ENCODE data around the gene NCBP3. TPM values are rescaled to one million over a fixed set of nuclear protein-coding genes. Genes with fewer than 3 reads are reported as not detected.

Gene NCBP3
- total and polyA plus RNA-seq, 2 donors (not counting 3 experiments of a cell fraction or from before 2014, with no cell fraction given) = 18.2 to 51.1 TPM

DNA sequence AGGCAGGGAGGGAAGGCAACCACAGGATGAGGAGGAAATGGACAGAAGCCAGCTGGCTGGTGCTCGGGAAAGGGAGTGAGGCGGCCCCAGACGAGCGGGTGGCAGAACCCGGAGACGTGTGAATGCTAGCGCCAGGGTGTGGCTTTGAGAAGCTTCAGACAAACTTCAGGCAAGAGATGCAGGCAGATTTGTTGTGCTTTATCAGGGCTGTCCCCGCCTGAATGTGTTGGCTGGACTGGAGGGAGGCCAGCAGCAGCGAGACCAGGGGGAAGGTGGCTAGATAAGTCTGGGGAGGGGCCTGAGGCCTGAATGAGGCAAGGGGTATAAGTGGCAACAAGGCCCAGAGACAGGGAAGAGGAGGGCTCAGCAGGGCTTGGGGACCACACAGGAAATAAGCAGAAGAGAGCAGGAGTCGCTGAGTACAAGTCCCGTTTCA lies 24.8 kb upstream of the NCBP3 start:
- H3K9me3 ChIP-seq (replicated peaks; ENCODE audit: control insufficient read depth, insufficient read depth, low read length) = no peaks in the 10 kb centered on the region
- peak overlapping the region; percentile 40 for H3K27ac ChIP-seq (ENCODE audit: insufficient read depth, low read depth, low read length)
- no peak overlapping the region for H3K4me2 ChIP-seq (ENCODE audit: insufficient read depth, low read length)
- DNase-seq (ENCODE audit: low read depth, low spot score) (peak; percentile 66), FAIRE-seq (no peak)
- H3K9me1 ChIP-seq (replicated peaks; ENCODE audit: control insufficient read depth, extremely low read depth, insufficient read depth, low read length) = no peaks in the 10 kb centered on the region
- intact Hi-C loops (cut with micrococcal nuclease) = no loop called here
- H3K36me3 ChIP-seq (ENCODE audit: control insufficient read depth in 2 of 2, extremely low read depth in 1 of 2, insufficient read depth in 2 of 2, low read length in 2 of 2) = peaks cover 0 to 4% of the 10 kb centered on the region in 2 experiments
- no peaks in the 10 kb centered on the region for H4K20me1 ChIP-seq (replicated peaks; ENCODE audit: control insufficient read depth, extremely low read depth, insufficient read depth, low read length)
- H2AFZ ChIP-seq (ENCODE audit: low read depth, low read length) = peak overlapping the region; percentile 84
- H3K4me1 ChIP-seq (ENCODE audit: control insufficient read depth, extremely low read depth, insufficient read depth, low read length) = peaks cover 5% of the 10 kb centered on the region
- TF ChIP-seq GATA2 (IDR thresholded peaks at IDR 0.05; ENCODE audit: insufficient read depth, insufficient read length, low read depth, low read length) (no peak), EZH2 (IDR thresholded peaks at IDR 0.05; ENCODE audit: borderline replicate concordance, low read depth, low read length, severe bottlenecking) (no peak), MYC (IDR thresholded peaks at IDR 0.05; ENCODE audit: low read depth, low read length) (no peak), POLR2AphosphoS5 (IDR thresholded peaks at IDR 0.05; ENCODE audit: insufficient read depth, low read depth, low read length) (no peak), POLR2A (IDR thresholded peaks at IDR 0.05; ENCODE audit: low read depth, low read length) (no peak), FOS (IDR thresholded peaks at IDR 0.05; ENCODE audit: borderline replicate concordance, insufficient read depth, low read length) (no peak), JUN (IDR thresholded peaks at IDR 0.05; ENCODE audit: borderline replicate concordance, insufficient read depth, insufficient read length, low read depth) (no peak)
- TF ChIP-seq, protein P1, sequence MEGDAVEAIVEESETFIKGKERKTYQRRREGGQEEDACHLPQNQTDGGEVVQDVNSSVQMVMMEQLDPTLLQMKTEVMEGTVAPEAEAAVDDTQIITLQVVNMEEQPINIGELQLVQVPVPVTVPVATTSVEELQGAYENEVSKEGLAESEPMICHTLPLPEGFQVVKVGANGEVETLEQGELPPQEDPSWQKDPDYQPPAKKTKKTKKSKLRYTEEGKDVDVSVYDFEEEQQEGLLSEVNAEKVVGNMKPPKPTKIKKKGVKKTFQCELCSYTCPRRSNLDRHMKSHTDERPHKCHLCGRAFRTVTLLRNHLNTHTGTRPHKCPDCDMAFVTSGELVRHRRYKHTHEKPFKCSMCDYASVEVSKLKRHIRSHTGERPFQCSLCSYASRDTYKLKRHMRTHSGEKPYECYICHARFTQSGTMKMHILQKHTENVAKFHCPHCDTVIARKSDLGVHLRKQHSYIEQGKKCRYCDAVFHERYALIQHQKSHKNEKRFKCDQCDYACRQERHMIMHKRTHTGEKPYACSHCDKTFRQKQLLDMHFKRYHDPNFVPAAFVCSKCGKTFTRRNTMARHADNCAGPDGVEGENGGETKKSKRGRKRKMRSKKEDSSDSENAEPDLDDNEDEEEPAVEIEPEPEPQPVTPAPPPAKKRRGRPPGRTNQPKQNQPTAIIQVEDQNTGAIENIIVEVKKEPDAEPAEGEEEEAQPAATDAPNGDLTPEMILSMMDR (IDR thresholded peaks at IDR 0.05; ENCODE audit: extremely low read depth in 1 of 2, insufficient read depth in 1 of 2, low read depth in 1 of 2, low read length in 2 of 2) = no peak
- TF ChIP-seq, protein P2, sequence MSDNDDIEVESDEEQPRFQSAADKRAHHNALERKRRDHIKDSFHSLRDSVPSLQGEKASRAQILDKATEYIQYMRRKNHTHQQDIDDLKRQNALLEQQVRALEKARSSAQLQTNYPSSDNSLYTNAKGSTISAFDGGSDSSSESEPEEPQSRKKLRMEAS (IDR thresholded peaks at IDR 0.05; ENCODE audit: insufficient read depth, insufficient read length) = no peak
- ChIA-PET POLR2A (no interaction called here), CTCF (interaction anchor here (0.7 to 1.3 kb wide), 5 partner anchors 9 to 43 kb away, joined by 3 to 4 read pairs (median 3); no protein-coding TSS in a partner anchor)
- no peaks in the 10 kb centered on the region for H3K79me2 ChIP-seq (ENCODE audit: control insufficient read depth, insufficient read depth, low read length)
- dilution Hi-C loops (cut with MboI; ENCODE audit: extremely low pct_ligation_motif_present, low sequenced_read_pairs) = no loop called here
- H3K9ac ChIP-seq (replicated peaks; ENCODE audit: extremely low read depth, insufficient read depth, low read length) = peak overlapping the region; percentile 28
- no peak overlapping the region for H3K4me3 ChIP-seq (replicated peaks in 1 of 3; ENCODE audit: insufficient read depth in 1 of 3, low read depth in 1 of 3, low read length in 3 of 3)
- no peaks in the 10 kb centered on the region for H3K27me3 ChIP-seq (ENCODE audit: control insufficient read depth in 2 of 2, insufficient read depth in 2 of 2, low read length in 2 of 2)
- BruUV-seq (replicated peaks) = no TSS peak

All from endothelial cell of umbilical vein (primary cell).